HUES6 (cell line): Measurements from ENCODE around the gene MPZL3.

Experiments
- H3K27ac ChIP-seq: 2 replicates; pipeline ENCODE4 v1.7.0; 2013; ENCODE audit warnings: low read depth, mild to moderate bottlenecking, low read length, inconsistent platforms
- H3K27me3 ChIP-seq: 2 replicates; pipeline ENCODE4 v1.6.1; 2013; ENCODE audit warnings: low read length; ENCODE audit not compliant: control insufficient read depth, insufficient read depth
- H3K36me3 ChIP-seq: 2 replicates; pipeline ENCODE4 v1.6.1; 2013; ENCODE audit warnings: low read length; ENCODE audit not compliant: control insufficient read depth, insufficient read depth
- H3K4me1 ChIP-seq: 2 replicates; pipeline ENCODE4 v1.6.1; 2013; ENCODE audit warnings: low read length; ENCODE audit not compliant: control insufficient read depth, insufficient read depth
- H3K4me3 ChIP-seq: 2 replicates; pipeline ENCODE4 v1.5.1; 2013; ENCODE audit warnings: low read depth, low read length
- H3K9ac ChIP-seq: one replicate; pipeline ENCODE4 v1.6.1; 2013; ENCODE audit warnings: mild to moderate bottlenecking, low read length
- H3K9me3 ChIP-seq: 2 replicates; pipeline ENCODE4 v1.6.1; 2013; ENCODE audit warnings: low read depth, low read length; ENCODE audit not compliant: control insufficient read depth, insufficient read depth

MPZL3 gene

DNA sequence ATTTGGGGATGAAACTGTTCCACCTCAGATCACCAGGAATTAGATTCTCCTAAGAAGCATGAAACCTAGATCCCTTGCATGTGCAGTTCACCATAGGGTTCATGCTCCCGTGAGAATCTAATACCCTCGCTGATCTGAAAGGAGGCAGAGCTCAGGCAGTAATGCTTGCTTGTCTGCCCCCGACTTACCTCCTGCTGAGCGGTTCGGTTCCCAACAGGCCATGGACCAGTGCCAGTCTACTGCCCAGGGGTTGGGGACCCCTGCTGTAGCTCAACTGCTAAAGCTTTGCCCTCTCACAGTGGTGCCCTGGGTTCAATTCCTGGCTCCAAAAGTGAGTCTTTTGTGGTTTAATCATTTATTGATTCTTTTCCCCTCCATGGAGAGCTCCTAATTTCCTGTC, 30.7 kb downstream of the MPZL3 start:
- H3K9ac ChIP-seq = no peak overlapping the region
- 0 out of 2 replicates have a peak, but pooled peaks cover 3% of the 10 kb centered on the region for H3K4me1 ChIP-seq
- H3K4me3 ChIP-seq = no peak overlapping the region
- peaks cover 3% of the 10 kb centered on the region; the same call in 1 of the 2 replicates for H3K9me3 ChIP-seq
- H3K36me3 ChIP-seq = no peaks in the 10 kb centered on the region
- 0 out of 2 replicates have a peak, but pooled peaks cover 5% of the 10 kb centered on the region for H3K27me3 ChIP-seq
- no peak overlapping the region for H3K27ac ChIP-seq

GRCh38 chr11:118219732-118220131, 32.4 kb downstream of the MPZL3 start:
- Histone ChIP-seq H3K36me3 (no peaks in the 10 kb centered on the region), H3K9me3 (peaks cover 3% of the 10 kb centered on the region; the same call in 1 of the 2 replicates), H3K9ac (no peak overlapping the region), H3K4me1 (0 out of 2 replicates have a peak, but pooled peaks cover 3% of the 10 kb centered on the region), H3K4me3 (no peak overlapping the region), H3K27me3 (0 out of 2 replicates have a peak, but pooled peaks cover 1% of the 10 kb centered on the region), H3K27ac (no peak overlapping the region)

DNA sequence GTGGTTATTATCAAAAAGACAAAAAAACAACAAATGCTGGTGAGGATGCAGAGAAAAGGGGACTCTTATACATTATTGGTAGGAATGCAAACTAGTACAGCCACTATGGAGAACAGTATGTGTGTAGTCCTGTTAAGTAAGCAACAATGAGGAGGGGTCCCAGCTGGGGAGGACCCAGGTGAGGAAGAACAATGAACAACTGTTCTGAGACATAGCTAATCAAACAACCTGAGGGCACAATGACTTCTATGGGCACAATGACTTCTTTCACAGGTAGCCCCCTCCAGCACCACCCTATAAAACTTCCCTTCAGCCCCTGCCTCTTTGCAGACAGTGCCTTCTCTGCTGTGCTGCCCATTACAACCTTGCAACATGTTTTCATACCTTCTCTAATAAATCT, 32.9 kb downstream of the MPZL3 start:
- no peak overlapping the region for H3K9ac ChIP-seq
- peaks cover 8% of the 10 kb centered on the region for H3K4me1 ChIP-seq
- H3K27me3 ChIP-seq = no peaks in the 10 kb centered on the region
- no peak overlapping the region for H3K4me3 ChIP-seq
- no peaks in the 10 kb centered on the region for H3K36me3 ChIP-seq
- H3K27ac ChIP-seq = no peak overlapping the region
- peaks cover 3% of the 10 kb centered on the region; the same call in 1 of the 2 replicates for H3K9me3 ChIP-seq

GRCh38 chr11:118217575-118217974, 34.6 kb downstream of the MPZL3 start:
- Histone ChIP-seq H3K9ac (no peak overlapping the region), H3K27me3 (no peaks in the 10 kb centered on the region), H3K4me1 (peaks cover 24% of the 10 kb centered on the region), H3K9me3 (peaks cover 3% of the 10 kb centered on the region; the same call in 1 of the 2 replicates), H3K27ac (no peak overlapping the region), H3K4me3 (no peak overlapping the region), H3K36me3 (no peaks in the 10 kb centered on the region)

DNA sequence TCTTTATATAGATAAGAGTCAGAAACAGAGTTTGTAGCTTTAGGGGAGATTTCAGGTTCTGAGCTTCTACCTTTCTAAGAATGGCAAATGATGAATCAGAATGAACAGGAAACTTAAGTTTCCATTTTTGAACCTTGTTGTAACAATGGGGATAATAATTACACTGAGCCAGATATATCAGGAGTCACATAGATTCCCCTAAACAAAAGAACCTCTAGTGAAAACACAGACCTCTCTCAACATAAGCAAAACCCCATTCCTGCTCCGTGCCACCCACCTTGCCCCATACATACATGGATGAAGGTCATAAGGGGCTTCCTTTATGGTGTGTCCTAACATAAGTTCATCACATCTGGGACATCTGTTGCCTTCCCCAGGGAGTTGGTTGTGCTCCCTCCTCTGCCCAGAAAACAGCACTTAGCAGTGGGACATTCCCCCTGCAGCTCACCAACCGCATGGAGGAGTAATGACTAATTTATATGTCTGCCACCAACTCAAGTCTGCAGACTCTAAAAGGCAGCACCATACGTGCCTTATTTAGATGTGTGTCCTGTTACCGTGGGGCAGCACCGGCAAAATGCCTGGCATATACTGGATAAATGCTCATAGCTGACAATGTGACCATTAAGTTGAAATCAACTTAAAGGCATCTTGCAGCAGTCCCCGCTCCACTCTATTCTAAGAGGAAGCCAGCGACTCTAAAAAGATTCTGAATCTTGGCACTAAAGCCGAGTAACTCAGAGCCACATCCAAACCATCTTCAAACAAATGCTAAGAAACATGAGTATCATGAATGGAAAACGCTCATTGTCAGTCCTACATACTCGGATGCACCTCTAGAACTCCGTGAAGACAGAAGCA, 35.3 kb downstream of the MPZL3 start:
- Histone ChIP-seq H3K9me3 (peaks cover 3% of the 10 kb centered on the region; the same call in 1 of the 2 replicates), H3K36me3 (no peaks in the 10 kb centered on the region), H3K27me3 (no peaks in the 10 kb centered on the region), H3K9ac (no peak overlapping the region), H3K4me1 (peaks cover 31% of the 10 kb centered on the region), H3K4me3 (no peak overlapping the region), H3K27ac (no peak overlapping the region)

GRCh38 chr11:118215765-118216164, 36.4 kb downstream of the MPZL3 start:
- Histone ChIP-seq H3K36me3 (no peaks in the 10 kb centered on the region), H3K27ac (no peak overlapping the region), H3K4me3 (no peak overlapping the region), H3K27me3 (no peaks in the 10 kb centered on the region), H3K4me1 (peaks cover 39% of the 10 kb centered on the region), H3K9ac (no peak overlapping the region), H3K9me3 (peaks cover 3% of the 10 kb centered on the region; the same call in 1 of the 2 replicates)

- H3K36me3 ChIP-seq = no peaks in the 10 kb centered on the region
- no peak overlapping the region for H3K27ac ChIP-seq
- no peaks in the 10 kb centered on the region for H3K27me3 ChIP-seq
- no peak overlapping the region for H3K4me3 ChIP-seq
- H3K4me1 ChIP-seq = peaks cover 44% of the 10 kb centered on the region
- H3K9ac ChIP-seq = no peak overlapping the region
- H3K9me3 ChIP-seq = peaks cover 3% of the 10 kb centered on the region; the same call in 1 of the 2 replicates
Observed at GRCh38 chr11:118215262-118215661, 36.9 kb downstream of the MPZL3 start.

GRCh38 chr11:118214210-118214914, 37.8 kb downstream of the MPZL3 start:
- Histone ChIP-seq H3K4me1 (peaks cover 44% of the 10 kb centered on the region), H3K27ac (no peak overlapping the region), H3K9ac (no peak overlapping the region), H3K27me3 (no peaks in the 10 kb centered on the region), H3K9me3 (no peaks in the 10 kb centered on the region), H3K36me3 (no peaks in the 10 kb centered on the region), H3K4me3 (no peak overlapping the region)

GRCh38 chr11:118213781-118214180, 38.4 kb downstream of the MPZL3 start:
- peaks cover 44% of the 10 kb centered on the region for H3K4me1 ChIP-seq
- H3K36me3 ChIP-seq = no peaks in the 10 kb centered on the region
- H3K4me3 ChIP-seq = no peak overlapping the region
- H3K9me3 ChIP-seq = no peaks in the 10 kb centered on the region
- no peak overlapping the region for H3K9ac ChIP-seq
- no peak overlapping the region for H3K27ac ChIP-seq
- no peaks in the 10 kb centered on the region for H3K27me3 ChIP-seq

DNA sequence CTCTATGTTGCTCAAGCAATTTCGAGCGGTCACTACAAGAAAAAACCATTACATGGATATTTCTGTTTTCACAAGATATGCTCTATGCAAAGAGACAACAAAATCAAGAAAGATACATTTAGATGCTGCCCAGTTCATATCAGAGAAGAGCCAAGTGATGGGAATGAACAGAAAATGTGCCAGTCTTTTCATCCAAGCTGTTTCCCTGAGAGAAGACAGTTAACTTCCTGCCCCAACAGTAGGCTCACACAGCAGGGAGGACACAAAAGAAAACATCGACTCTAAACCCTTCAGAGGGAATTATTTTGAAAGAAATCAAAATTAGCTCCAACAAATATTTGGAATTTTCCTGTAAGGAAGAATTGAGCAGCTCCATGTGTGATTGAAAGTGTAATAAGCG, 39.0 kb downstream of the MPZL3 start:
- no peaks in the 10 kb centered on the region for H3K36me3 ChIP-seq
- no peak overlapping the region for H3K4me3 ChIP-seq
- no peak overlapping the region for H3K27ac ChIP-seq
- H3K27me3 ChIP-seq = no peaks in the 10 kb centered on the region
- H3K9ac ChIP-seq = no peak overlapping the region
- H3K9me3 ChIP-seq = no peaks in the 10 kb centered on the region
- H3K4me1 ChIP-seq = peaks cover 44% of the 10 kb centered on the region

GRCh38 chr11:118212781-118213191, 39.4 kb downstream of the MPZL3 start:
- no peak overlapping the region for H3K9ac ChIP-seq
- peaks cover 44% of the 10 kb centered on the region for H3K4me1 ChIP-seq

More at GRCh38 chr11:118212781-118213191, 39.4 kb downstream of the MPZL3 start:
- no peak overlapping the region for H3K27ac ChIP-seq
- no peaks in the 10 kb centered on the region for H3K9me3 ChIP-seq
- H3K36me3 ChIP-seq = no peaks in the 10 kb centered on the region
- H3K27me3 ChIP-seq = no peaks in the 10 kb centered on the region
- H3K4me3 ChIP-seq = no peak overlapping the region
